Measurements from ENCODE around the gene NUDCD3.

- TF ChIP-seq EZH2 (IDR thresholded peaks at IDR 0.05; ENCODE audit: low read depth, unreplicated experiment) (no peak), CTCF (conservative IDR thresholded peaks at IDR 0.05; ENCODE audit: low read depth in 2 of 2) (no peak), POLR2AphosphoS5 (IDR thresholded peaks at IDR 0.05; ENCODE audit: low read depth) (no peak)
Measured at GRCh38 chr7:44489955-44490350, 505 bp downstream of the NUDCD3 start.
